Measurements from ENCODE around the gene TMEM97. TPM values are rescaled to one million over a fixed set of nuclear protein-coding genes. Genes with fewer than 3 reads are reported as not detected.

TMEM97 gene
- total RNA-seq, 1 donor from 2014 or later = 29.6 TPM

DNA sequence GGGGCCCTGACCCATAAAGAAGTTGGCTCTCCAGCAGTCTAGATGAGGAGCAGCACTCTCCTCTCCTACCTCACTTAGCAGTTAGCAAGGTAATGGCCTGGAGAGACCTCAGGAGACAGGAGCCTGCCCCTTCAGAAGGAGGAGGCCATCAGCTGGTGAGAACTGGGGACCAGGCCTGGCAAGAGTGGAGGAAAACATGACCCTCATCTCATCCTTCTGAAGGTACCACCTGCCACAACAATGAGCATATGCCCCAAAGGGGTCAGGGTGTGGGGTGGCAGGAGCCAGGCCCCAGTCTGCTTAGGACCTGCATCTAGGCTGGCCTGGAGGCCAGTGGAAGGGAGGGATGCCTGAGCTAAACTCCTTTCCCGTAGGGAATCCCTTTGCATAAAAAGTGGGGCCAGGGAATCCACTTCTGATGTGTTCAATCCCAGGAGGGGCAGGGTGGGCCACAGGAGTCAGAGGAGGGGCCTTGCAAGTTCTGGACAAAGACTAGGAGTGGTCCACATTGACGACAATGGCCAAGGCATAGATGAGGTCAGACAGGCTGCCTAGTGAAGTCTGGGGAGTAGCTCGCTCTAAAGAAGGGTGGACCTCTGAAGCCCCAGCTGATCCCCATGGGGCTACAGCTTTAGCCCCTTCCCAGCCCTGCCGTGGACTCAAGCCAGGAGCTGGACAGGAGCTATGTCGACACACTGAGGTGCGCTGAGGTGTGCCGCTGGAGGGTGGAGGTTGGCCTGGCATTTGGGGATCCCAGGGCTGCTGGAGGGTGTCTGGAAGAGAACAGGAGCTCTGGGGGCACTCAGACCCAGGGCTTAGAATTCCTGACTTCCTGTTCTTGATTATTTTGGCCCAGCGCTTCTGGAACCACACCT, 45.0 kb downstream of the TMEM97 start:
- DNase-seq (ENCODE audit: low spot score) (no peak), ATAC-seq (no peak)

DNA sequence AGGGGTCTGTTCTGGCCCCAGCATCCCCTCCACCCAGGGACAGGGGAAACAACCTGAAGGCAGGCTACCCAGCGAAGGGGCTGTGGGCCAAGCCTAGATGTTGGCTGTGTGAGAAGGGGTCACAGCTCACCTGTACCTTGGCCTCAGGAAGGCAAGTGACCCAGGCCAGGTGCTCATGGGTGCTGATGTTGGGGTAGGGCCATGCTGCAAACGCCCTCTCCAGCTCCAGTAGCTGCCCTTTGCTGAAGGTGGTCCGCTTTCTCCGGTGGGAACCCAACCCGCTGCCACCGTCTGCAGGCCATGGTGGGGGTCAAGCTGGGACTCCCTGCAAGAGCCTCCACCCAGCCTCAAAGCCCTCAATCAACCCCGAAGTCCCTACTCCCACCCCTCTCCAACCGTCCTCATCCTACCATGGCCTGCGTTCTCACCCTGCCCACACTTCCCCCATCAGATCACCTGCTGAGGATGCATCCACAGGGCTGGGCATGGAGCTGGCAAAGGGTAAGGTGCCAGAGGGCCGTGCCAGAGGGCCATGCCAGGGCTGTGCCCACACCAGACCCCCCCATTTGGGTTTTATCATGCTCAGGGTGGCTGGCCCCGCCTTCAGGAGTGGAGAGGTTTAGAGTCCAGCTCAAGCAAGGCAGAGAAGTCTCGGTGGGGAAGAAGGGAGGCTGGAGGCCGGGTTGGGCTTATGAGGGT, 45.8 kb downstream of the TMEM97 start, which contains the start of gene SEBOX:
Gene SEBOX (minus strand): TSS at position 535 of the 699 bp plus-strand sequence. CDS start 48 bp downstream, at position 487.
- ATAC-seq = peak; percentile 55

DNA sequence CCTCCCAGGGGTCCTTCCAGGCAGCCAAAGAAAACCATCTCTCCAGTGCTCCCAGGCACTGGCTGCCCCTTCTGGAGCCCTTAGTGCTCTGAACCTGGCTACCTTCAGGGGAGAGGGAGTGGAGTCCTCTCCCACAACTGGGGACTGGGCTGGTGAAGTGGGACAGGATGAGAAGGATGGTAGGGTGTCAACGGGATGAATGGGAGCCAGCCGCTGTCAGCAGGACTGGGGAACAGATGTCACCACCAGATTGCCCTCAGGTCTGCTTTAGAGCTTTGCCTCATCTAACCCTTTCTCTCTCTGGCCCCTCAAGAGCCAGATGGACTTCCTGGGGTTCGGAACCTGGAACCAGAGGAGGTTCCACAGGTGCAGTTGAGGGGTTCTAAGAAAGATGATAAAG, 46.5 kb downstream of the TMEM97 start:
- ATAC-seq (peak; percentile 9), DNase-seq (ENCODE audit: low spot score) (no peak)

More for the DNA sequence above, 45.8 kb downstream of the TMEM97 start, which contains the start of gene SEBOX:
- DNase-seq (ENCODE audit: low spot score) = peak; percentile 80

DNA sequence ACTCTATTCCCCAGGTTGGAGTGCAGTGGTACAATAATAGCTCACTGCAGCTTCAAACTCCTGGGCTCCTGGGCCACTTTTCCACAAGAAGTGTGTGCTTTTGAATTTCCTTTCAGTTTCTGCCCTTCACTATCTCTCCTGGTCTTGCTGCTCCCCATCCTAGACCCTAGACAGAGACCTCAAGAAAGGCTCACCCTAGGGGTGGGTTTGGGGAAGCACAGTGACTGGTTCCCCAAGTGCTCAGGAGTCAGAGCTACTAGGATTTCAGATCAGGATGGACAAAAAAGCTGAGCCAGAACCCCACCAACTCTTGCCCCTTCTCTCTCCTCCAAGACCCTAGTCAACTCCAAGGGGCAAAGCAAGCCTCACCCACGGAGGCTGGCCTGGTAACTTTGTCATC, 47.6 kb downstream of the TMEM97 start:
- ATAC-seq (no peak), DNase-seq (ENCODE audit: low spot score) (no peak)

DNA sequence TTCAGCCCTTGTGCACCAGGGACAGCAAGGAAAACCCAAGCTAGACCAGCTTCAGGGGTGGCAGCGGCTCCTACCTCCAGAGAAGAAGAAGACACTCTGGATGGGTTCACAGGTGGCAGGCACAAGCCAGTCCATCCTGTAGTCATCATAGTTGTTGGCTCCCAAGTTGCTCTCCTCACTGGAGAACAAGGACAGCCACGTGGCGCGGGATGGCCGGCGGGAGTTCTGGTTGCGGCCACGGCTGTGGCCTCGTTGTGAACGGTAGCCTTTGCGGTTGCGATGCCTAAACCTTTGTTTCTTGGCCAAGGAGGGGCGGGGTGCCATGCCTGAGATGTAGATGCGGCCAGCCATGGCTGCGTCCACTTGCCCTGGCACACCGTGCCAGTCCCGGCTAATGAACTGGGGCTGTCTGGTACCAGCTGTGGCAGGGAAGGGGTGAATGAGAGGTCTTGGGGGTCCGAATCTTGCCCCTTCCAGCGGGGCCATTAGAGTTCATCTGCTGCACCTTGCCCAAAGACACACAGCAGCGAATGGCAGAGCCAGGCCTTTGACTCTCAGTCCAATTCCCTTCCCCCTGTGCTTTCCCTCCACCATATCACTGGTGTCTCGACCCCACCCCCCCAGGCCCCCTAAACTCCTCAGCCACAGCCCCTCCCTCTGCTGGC, 48.8 kb downstream of the TMEM97 start:
- DNase-seq (ENCODE audit: low spot score) (peak; percentile 57), ATAC-seq (no peak)

DNA sequence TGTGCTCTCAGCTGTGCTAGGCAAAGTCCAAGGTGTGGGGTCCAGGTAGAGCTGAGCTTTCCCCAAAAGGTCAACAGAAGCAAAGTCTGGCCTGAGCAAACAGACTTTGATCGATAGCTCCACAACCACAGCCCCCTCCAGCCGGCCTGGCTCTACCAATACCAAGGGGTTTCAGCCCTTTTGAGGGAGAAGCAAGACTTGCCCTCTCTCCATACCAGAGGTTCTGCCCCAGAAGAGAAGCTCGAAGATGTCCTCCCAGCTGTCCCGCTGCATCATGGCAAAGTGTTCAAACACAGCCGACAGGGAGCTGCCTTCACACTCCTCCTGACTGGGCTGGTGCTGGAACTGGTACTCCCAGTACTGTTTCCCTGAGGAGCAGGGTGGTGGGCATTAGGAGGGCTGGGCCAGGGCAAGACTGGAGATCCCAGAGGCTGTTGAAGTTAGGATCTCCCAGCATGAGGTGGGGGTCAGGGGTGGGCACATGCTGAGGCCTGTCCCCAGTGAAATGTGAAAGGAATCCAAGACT, 49.4 kb downstream of the TMEM97 start:
- peak; percentile 40 for ATAC-seq
- DNase-seq (ENCODE audit: low spot score) = peak; percentile 88

DNA sequence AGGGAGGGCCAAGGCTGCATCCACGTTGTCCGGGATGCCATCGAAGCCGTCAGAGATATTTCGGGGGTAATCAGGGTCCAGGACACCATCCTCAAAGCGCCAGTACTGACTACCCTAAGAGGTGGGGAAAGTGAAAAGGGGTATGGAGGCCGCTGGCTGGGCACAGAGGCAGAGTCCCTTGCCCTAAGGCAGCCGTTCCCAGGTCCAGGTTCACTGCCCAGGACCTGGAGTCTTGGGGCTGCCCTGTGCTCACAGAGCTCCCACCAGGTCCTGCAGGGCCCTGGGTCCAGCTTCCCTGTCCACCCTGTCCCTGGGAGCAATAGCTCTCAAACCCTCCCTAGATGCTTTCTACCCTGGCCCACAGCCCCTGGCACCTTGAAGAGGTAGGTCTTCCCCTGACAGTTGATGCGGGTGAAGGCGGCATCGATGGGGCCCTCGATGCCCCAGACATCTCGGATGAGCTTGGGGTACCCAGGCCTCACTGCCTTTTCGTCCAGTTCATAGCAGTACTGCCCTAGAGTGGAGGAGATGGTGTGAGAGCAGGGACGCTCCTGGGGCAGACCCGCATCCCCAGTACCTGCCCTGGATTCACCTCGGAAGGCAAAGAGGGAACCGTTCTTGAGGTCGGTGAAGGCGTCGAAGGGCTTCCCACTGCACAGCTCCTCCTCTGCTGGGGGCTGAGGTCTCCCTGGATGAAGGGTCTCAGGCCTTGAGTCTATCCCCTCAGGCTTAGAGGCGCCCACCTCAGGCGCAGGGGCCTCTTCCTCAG, 50.1 kb downstream of the TMEM97 start:
- DNase-seq (ENCODE audit: low spot score) (no peak), ATAC-seq (no peak)

DNA sequence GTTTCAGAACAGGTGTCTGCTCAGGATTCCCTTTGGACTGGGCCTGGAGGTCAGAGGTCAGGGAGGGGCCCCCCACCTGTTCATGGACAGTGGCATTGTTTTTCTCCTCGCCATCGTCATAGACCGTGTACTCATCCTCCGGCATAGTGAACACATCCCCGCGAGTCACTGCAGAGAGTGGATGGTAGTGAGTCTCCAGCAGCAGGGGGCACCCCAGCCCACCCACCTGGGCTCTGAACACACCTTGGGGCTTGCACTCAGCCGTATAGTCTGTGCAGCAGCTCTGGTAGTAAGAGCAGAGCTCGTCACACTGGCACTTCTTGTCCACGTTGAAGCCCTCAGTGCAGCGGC, 50.7 kb downstream of the TMEM97 start:
- ATAC-seq (peak; percentile 1), DNase-seq (ENCODE audit: low spot score) (no peak)

DNA sequence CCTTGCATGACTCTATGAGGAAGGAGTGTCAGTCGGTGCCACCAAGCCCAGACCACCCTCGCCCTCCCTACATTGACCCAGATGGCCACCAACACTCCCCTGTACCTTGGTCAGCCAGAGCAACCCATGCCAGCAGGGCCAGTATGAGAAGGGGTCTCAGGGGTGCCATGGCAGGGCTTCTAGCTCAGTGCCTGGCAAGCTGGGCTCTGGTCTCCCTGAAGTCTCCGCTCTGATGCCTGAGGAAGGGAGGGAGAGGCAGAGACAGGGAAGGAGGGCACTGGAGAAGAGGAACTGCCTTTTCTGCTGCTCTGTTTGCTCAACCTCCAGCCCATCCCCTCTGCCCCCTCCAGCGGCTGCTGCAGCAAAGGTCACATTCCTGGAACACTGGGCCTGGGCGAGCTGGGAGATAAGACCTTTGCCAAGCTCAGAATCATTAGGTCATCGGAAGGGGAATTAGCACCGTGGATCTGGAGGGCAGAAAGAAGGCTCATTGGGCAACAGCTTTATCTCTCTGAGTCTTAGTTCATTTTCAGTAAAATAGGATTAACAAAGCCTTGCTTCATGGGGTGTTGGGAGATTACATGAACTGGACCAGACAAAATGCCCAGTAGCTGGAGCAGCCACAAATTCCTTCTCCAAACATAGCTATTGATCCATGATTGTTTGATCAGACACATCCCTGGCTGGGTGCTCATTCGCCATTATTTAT, 51.2 kb downstream of the TMEM97 start, which contains the start of gene VTN:
Gene VTN (minus strand): TSS at position 273 of the 709 bp plus-strand sequence. CDS start 104 bp downstream, at position 169.
- ATAC-seq = peak; percentile 66

DNA sequence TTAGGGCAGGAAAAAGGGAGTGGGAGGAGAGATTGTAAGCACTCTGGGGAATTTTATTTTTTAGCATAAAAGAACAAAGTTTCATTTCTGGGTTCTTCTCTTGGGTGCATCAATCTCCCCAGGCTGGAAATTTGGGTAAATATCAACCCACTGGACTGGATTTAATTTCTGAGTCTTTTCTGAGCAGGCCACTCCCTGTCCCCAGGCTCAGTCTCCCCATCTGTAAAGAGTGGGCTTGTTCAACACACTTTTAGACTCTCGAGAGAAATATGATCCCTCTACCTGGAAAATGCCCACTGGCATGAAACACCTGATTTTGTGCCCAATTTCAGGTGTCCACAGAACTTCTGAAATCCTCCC, 51.7 kb downstream of the TMEM97 start:
- peak; percentile 0 for ATAC-seq

More for the DNA sequence above, 51.2 kb downstream of the TMEM97 start, which contains the start of gene VTN:
- peak; percentile 94 for DNase-seq (ENCODE audit: low spot score)

DNA sequence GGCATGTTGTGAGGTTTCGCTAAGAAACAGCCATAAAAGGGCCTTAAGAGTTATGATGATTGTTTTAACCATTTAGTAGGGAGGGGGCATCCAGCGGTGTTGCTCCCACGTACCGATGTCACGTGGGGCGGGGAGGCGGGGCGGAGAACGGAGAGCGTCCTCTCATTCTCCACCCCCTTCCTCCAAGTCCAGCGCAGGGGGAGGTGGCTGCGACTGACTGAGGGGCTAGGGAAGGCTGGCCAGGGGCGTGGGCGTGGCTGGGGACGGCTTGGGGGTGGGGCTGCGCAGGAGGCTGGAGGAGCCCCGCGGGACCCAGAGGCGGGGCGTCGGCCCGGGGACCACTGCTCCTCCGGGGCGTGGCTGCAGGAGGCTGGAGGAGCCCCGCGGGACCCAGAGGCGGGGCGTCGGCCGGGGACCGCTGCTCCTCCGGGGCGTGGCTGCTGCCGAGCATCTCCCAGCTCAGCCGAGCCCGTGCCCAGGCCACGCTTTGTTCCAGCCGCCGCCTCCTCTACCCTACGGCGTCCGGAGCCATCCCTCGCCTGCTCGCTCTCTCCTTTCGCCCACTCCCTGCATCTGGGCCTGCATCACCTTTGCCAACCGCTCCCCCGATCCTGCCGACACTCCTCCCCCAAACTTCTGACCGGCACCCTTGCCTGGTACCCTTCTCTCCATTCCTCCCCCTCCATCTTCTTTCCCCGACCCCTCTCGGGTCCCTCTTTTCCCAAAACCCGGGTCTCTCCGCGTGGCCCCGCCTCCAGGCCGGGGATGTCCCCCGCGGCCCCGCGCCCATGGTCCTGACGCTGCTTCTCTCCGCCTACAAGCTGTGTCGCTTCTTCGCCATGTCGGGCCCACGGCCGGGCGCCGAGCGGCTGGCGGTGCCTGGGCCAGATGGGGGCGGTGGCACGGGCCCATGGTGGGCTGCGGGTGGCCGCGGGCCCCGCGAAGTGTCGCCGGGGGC, 52.5 kb downstream of the TMEM97 start, which contains the start of gene SARM1:
Gene SARM1 (plus strand): TSS at position 450 of the 958 bp plus-strand sequence. CDS start 339 bp downstream, at position 789.
- ATAC-seq = peak; percentile 64
- DNase-seq (ENCODE audit: low spot score) = peak; percentile 93

More for the DNA sequence above, 51.7 kb downstream of the TMEM97 start:
- DNase-seq (ENCODE audit: low spot score) = no peak

DNA sequence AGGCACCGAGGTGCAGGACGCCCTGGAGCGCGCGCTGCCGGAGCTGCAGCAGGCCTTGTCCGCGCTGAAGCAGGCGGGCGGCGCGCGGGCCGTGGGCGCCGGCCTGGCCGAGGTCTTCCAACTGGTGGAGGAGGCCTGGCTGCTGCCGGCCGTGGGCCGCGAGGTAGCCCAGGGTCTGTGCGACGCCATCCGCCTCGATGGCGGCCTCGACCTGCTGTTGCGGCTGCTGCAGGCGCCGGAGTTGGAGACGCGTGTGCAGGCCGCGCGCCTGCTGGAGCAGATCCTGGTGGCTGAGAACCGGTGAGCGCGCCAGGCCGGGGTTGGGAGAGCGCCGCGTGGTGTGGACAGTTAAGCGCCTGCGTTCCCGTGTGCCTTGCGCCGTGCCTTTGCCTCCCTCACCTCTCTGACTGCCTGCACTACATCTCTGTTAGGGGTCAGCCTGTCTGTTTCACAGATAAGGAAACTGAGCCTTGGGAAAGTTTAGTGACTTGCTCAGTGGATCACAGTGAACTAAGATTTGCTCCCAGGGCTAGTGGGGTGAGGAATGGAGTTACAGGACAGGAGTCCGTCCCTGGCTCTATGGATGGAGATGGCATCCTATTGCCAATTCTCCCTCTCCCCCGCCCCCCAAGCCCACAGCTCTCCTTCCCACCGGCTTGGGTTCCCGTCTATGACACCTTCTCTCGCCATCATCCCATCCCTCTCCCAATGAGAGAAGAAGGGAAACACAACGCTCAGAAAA, 53.4 kb downstream of the TMEM97 start:
- ATAC-seq (no peak), DNase-seq (ENCODE audit: low spot score) (no peak)

DNA sequence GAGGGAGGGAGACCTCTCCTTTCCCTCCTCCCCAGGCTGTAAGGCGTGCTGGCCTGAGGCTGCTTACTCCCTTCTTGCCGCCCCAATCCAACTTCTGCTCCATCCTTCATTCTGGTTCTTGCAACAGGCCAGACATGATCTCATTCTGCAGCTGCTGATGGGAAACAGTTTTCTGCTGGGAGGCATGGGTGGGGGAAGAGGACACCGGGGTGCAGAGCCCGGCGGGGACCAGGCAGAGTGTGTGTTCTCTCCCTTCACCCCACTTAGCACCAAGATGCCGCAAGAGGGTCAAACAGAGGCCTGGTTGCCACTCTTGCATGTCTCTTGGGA, 53.9 kb downstream of the TMEM97 start:
- DNase-seq (ENCODE audit: low spot score) (no peak), ATAC-seq (no peak)

Other genes starting within 250 kb of the TMEM97 start
- 24.2 TPM for gene IFT20, start 16.3 kb downstream of the TMEM97 start, total RNA-seq
- gene TNFAIP1, start 16.6 kb downstream of the TMEM97 start, total RNA-seq = 28.8 TPM
- 119 TPM for gene POLDIP2, start 38.3 kb downstream of the TMEM97 start, total RNA-seq
- not detected for gene SEBOX, start 46.0 kb downstream of the TMEM97 start, total RNA-seq
- 3,241 TPM for gene VTN, start 51.1 kb downstream of the TMEM97 start, total RNA-seq
- gene SARM1, start 52.5 kb downstream of the TMEM97 start, total RNA-seq = 5.8 TPM
- 46.2 TPM for gene SLC46A1, start 87.0 kb downstream of the TMEM97 start, total RNA-seq
- gene SLC13A2, start 154.4 kb downstream of the TMEM97 start, total RNA-seq = 0.55 TPM
- gene FOXN1, start 187.1 kb downstream of the TMEM97 start, total RNA-seq = not detected
- 14.3 TPM for gene UNC119, start 233.4 kb downstream of the TMEM97 start, total RNA-seq